CD4-positive, CD25-positive, alpha-beta regulatory T cell (primary cell): ENCODE measurements around the gene MAP3K4. TPM values are rescaled to one million over a fixed set of nuclear protein-coding genes. Genes with fewer than 3 reads are reported as not detected.
A peak's percentile ranks its signal among the peaks of the same experiment; 100 is the strongest.

Experiments used
- ATAC-seq, 2 donors: fragments of 150-1000 bp; cut with Tn5 transposase; one replicate each; pipeline ENCODE4 v1.10.0; 2021; ENCODE audit warnings: low read depth in 2 of 2, moderate number of reproducible peaks in 2 of 2, moderate library complexity in 1 of 2
- DNase-seq, 3 donors: peaks; one replicate each; pipeline versions ENCODE4 v3.0.0 to v3.0.0-alpha.2; 2012 to 2022; ENCODE audit warnings: mixed read lengths in 1 of 3
- H3K27ac ChIP-seq: one replicate; pipeline ENCODE4 v1.7.0; 2013; ENCODE audit warnings: mild to moderate bottlenecking, low read length; ENCODE audit not compliant: insufficient read depth, poor library complexity, severe bottlenecking
- H3K27me3 ChIP-seq: one replicate; pipeline ENCODE4 v1.7.0; 2013; ENCODE audit warnings: low read length; ENCODE audit not compliant: control insufficient read depth, insufficient read depth
- H3K36me3 ChIP-seq: one replicate; pipeline ENCODE4 v1.7.0; 2013; ENCODE audit warnings: mild to moderate bottlenecking, low read length, moderate library complexity; ENCODE audit not compliant: control insufficient read depth, insufficient read depth
- H3K4me1 ChIP-seq: 2 replicates; pipeline ENCODE4 v1.7.0; 2013; ENCODE audit warnings: mild to moderate bottlenecking, low read length; ENCODE audit not compliant: insufficient read depth, control insufficient read depth, poor library complexity, severe bottlenecking
- H3K4me3 ChIP-seq: one replicate; pipeline ENCODE4 v1.7.0; 2013; ENCODE audit warnings: low read depth, mild to moderate bottlenecking, low read length, moderate library complexity
- H3K9me3 ChIP-seq, 2 experiments: 1 replicate in 1 of 2; 2 replicates in 1 of 2; pipeline ENCODE4 v1.7.0; 2013; ENCODE audit warnings: low read length in 2 of 2, mild to moderate bottlenecking in 1 of 2, moderate library complexity in 1 of 2; ENCODE audit not compliant: control insufficient read depth in 2 of 2
- H3K27ac Mint-ChIP-seq, 3 donors: one replicate each; pipeline ENCODE4 v1.8.0; 2020 to 2022; ENCODE audit warnings: mild to moderate bottlenecking in 3 of 3, mixed read lengths in 3 of 3, moderate library complexity in 2 of 3
- H3K27me3 Mint-ChIP-seq: one replicate; pipeline ENCODE4 v1.8.0; 2022; ENCODE audit warnings: mild to moderate bottlenecking, mixed read lengths
- H3K36me3 Mint-ChIP-seq: one replicate; pipeline ENCODE4 v1.8.0; 2020; ENCODE audit warnings: mixed read lengths
- H3K4me1 Mint-ChIP-seq, 4 donors: one replicate each; pipeline ENCODE4 v1.8.0; 2020 to 2022; ENCODE audit warnings: mixed read lengths in 4 of 4, mild to moderate bottlenecking in 1 of 4
- H3K4me3 Mint-ChIP-seq, 4 donors: one replicate each; pipeline ENCODE4 v1.8.0; 2020 to 2022; ENCODE audit warnings: mild to moderate bottlenecking in 4 of 4, mixed read lengths in 4 of 4, moderate library complexity in 3 of 4
- H3K9me3 Mint-ChIP-seq, 7 donors: one replicate each; pipeline ENCODE4 v1.8.0; 2020 to 2022; ENCODE audit warnings: mixed read lengths in 7 of 7, mild to moderate bottlenecking in 3 of 7, moderate library complexity in 2 of 7
- polyA plus RNA-seq, 4 donors: library from polyadenylated mRNA; unstranded; fragments of 300-500 nt; fragmentation: Illumina TruSeq; gene quantifications; one replicate each; pipeline ENCODE4 v1.2.3, GENCODE V29; 2021
- total RNA-seq: library from RNA; stranded (reverse); gene quantifications from one replicate; pipeline ENCODE4 v1.2.3, GENCODE V29; 2022

MAP3K4 gene, protein sequence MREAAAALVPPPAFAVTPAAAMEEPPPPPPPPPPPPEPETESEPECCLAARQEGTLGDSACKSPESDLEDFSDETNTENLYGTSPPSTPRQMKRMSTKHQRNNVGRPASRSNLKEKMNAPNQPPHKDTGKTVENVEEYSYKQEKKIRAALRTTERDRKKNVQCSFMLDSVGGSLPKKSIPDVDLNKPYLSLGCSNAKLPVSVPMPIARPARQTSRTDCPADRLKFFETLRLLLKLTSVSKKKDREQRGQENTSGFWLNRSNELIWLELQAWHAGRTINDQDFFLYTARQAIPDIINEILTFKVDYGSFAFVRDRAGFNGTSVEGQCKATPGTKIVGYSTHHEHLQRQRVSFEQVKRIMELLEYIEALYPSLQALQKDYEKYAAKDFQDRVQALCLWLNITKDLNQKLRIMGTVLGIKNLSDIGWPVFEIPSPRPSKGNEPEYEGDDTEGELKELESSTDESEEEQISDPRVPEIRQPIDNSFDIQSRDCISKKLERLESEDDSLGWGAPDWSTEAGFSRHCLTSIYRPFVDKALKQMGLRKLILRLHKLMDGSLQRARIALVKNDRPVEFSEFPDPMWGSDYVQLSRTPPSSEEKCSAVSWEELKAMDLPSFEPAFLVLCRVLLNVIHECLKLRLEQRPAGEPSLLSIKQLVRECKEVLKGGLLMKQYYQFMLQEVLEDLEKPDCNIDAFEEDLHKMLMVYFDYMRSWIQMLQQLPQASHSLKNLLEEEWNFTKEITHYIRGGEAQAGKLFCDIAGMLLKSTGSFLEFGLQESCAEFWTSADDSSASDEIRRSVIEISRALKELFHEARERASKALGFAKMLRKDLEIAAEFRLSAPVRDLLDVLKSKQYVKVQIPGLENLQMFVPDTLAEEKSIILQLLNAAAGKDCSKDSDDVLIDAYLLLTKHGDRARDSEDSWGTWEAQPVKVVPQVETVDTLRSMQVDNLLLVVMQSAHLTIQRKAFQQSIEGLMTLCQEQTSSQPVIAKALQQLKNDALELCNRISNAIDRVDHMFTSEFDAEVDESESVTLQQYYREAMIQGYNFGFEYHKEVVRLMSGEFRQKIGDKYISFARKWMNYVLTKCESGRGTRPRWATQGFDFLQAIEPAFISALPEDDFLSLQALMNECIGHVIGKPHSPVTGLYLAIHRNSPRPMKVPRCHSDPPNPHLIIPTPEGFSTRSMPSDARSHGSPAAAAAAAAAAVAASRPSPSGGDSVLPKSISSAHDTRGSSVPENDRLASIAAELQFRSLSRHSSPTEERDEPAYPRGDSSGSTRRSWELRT (N-terminal part only)
- total RNA-seq (61.5 TPM), polyA plus RNA-seq (10 to 100 TPM in 3 of 4 donors, 1 to 10 TPM in 1; 7.1 to 16.3 (median 12.0) TPM)

DNA sequence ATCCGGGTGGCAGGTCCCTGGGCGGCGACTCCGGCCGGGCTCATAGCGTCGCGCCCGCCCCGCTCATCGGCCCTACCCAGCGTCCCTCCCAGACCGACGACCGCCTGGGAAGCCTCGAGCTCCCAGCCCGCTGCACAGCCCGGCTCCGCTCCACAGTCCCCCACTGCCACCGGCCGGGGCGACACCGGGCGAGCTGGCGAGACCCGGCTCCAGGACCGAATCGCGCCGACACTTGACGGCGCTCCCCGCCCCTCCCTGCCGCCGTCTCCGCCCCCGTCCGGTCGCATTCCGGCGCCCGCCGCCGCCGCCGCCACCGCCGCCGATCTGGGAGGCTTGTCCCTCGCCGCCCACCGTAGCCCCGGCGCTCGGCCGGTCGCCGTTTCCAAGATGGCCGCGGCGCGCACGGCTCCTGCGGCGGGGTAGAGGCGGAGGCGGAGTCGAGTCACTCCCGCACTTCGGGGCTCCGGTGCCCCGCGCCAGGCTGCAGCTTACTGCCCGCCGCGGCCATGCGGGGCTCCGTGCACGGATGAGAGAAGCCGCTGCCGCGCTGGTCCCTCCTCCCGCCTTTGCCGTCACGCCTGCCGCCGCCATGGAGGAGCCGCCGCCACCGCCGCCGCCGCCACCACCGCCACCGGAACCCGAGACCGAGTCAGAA lies at the start of gene MAP3K4:
TSS of gene MAP3K4 (plus strand) at position 364 of the 655 bp plus-strand sequence. CDS start at position 527, 163 bp downstream.
- no peaks in the 10 kb centered on the region for H3K36me3 ChIP-seq

DNA sequence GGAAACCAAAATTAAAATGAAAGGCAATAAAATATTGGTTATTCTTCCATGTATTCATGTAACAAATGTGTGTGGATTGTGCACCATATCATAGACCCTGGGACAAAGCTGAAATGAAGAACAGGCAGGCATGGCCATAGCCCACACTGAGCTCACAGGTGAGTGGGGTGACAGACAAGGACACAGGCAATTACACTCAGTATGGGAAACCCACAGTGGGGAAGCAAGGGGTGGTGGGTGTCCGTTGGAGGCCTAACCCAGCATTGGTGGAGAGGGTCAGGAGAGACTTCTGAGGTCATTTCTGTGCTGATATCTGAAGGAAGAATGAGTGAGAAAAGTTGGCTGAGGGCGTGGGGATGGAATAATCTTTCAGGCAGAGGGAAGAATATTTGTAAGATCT lies 47.6 kb upstream of the MAP3K4 start:
- no peak for DNase-seq
- no peaks in the 10 kb centered on the region for H3K9me3 Mint-ChIP-seq
- Histone ChIP-seq H3K27ac (no peak overlapping the region), H3K4me3 (no peak overlapping the region), H3K9me3 (no peaks in the 10 kb centered on the region), H3K36me3 (no peaks in the 10 kb centered on the region), H3K4me1 (no peaks in the 10 kb centered on the region), H3K27me3 (peaks cover 6% of the 10 kb centered on the region)
- no peak overlapping the region for H3K27ac Mint-ChIP-seq
- peaks cover 9% of the 10 kb centered on the region for H3K27me3 Mint-ChIP-seq
- no peaks in the 10 kb centered on the region for H3K36me3 Mint-ChIP-seq
- no peaks in the 10 kb centered on the region for H3K4me1 Mint-ChIP-seq
- no peak overlapping the region for H3K4me3 Mint-ChIP-seq
- ATAC-seq: no peak

More for the DNA sequence above, at the start of gene MAP3K4:
- Histone ChIP-seq H3K4me1 (peaks cover 21% of the 10 kb centered on the region), H3K9me3 (peaks cover 0 to 3% of the 10 kb centered on the region in 2 experiments), H3K4me3 (peak within 1 kb of the TSS; percentile 93), H3K27ac (peak within 1 kb of the TSS; percentile 76), H3K27me3 (peaks cover 14% of the 10 kb centered on the region)
- DNase-seq (peak; percentile 72 to 88 (median 83)), ATAC-seq (peak; percentile 76 to 77)
- Mint-ChIP-seq H3K27me3 (peaks cover 33% of the 10 kb centered on the region), H3K9me3 (peaks cover 0 to 3% (median 0%) of the 10 kb centered on the region in 7 donors), H3K27ac (peak within 1 kb of the TSS; percentile 92 to 98 (median 97)), H3K4me3 (peak within 1 kb of the TSS; percentile 90 to 99 (median 96)), H3K36me3 (no peaks in the 10 kb centered on the region), H3K4me1 (peaks cover 8 to 46% (median 36%) of the 10 kb centered on the region in 4 donors)

DNA sequence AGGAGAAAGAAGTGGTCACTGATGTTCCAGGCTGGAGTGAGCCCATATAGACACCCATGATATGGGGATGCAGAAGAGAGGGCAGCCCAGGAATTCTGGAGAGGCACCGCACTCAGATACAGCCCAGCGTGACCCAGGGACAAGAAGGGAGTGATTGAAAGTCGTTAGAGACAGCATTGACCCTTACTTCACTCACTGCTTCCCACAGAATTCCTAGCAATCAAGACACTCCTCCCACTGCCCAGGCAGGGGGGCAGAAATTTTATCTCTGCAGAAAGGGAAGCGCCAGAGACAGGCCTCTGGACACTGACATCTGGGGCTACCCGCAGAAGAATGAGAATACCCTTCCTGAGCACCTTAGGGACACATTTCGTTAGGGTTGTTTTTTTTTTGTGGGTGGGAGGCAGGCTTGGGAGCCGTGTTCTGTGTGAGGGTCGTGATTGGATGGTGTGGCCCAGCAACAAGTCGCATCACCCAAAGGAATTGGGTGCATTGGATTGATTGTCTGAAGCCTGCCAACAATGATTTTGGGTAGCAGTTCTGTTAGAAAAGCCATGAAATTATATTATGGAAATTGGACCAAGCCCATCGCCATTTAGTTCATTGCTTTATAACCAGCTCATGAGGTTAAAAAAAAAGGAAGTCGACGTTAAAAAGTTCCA lies 45.9 kb upstream of the MAP3K4 start:
- Mint-ChIP-seq H3K27me3 (no peaks in the 10 kb centered on the region), H3K9me3 (no peaks in the 10 kb centered on the region), H3K4me1 (no peaks in the 10 kb centered on the region), H3K27ac (no peak overlapping the region), H3K4me3 (no peak overlapping the region), H3K36me3 (no peaks in the 10 kb centered on the region)
- peaks cover 2% of the 10 kb centered on the region for H3K27me3 ChIP-seq
- DNase-seq (no peak), ATAC-seq (no peak)
- H3K4me1 ChIP-seq: no peaks in the 10 kb centered on the region
- no peak overlapping the region for H3K27ac ChIP-seq
- H3K9me3 ChIP-seq: no peaks in the 10 kb centered on the region
- no peak overlapping the region for H3K4me3 ChIP-seq
- H3K36me3 ChIP-seq: no peaks in the 10 kb centered on the region

DNA sequence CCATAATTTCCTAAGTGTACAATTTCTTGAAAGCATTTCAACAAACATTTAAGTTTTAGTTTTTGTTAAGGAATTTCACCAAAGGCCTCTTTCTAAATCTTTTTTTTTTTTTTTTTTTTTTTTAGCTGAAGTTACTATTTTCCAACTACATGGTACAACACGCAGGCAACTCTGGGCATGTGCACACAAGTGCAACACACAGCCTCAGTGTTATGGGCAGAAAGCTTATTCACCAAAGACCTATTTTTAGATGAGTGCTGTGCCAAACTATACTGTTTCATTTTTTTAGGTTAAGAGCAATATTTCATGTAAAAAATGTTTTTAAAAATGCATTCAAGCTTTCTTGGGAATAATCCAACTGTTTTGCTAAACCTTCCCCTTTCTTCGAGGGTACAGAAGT lies 42.0 kb upstream of the MAP3K4 start:
- peaks cover 0 to 2% (median 0%) of the 10 kb centered on the region in 7 donors for H3K9me3 Mint-ChIP-seq
- no peaks in the 10 kb centered on the region for H3K9me3 ChIP-seq
- H3K4me3 ChIP-seq: no peak overlapping the region
- no peaks in the 10 kb centered on the region for H3K27me3 ChIP-seq
- ATAC-seq (no peak), DNase-seq (no peak)
- H3K4me1 Mint-ChIP-seq: no peaks in the 10 kb centered on the region
- no peaks in the 10 kb centered on the region for H3K36me3 ChIP-seq
- no peak overlapping the region for H3K4me3 Mint-ChIP-seq
- H3K27ac Mint-ChIP-seq: no peak overlapping the region
- peaks cover 15% of the 10 kb centered on the region for H3K27me3 Mint-ChIP-seq
- H3K27ac ChIP-seq: no peak overlapping the region
- no peaks in the 10 kb centered on the region for H3K36me3 Mint-ChIP-seq
- no peaks in the 10 kb centered on the region for H3K4me1 ChIP-seq

DNA sequence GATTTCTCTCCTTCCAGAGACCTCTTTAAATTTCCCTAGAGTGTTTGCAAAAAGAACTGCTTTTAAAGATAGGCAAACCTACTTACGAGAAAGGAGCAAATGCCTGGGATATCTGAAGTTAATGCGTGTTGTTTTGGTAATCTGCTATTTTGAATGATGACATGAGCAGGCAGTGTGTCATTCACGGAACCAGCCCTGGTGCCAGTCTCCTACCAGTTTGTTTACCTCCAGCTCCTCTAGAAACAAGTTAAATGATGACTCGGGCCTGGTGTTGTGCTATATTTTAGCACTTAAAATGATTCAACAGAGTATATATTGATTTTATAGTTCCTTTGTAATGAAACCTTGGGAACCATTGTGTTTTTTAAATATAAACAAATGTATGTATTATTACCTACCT lies 41.1 kb upstream of the MAP3K4 start:
- H3K27ac Mint-ChIP-seq: no peak overlapping the region
- DNase-seq (no peak), ATAC-seq (no peak)
- H3K36me3 ChIP-seq: no peaks in the 10 kb centered on the region
- no peak overlapping the region for H3K4me3 Mint-ChIP-seq
- H3K9me3 Mint-ChIP-seq: peaks cover 0 to 2% (median 0%) of the 10 kb centered on the region in 7 donors
- no peak overlapping the region for H3K27ac ChIP-seq
- H3K27me3 ChIP-seq: no peaks in the 10 kb centered on the region
- H3K4me1 ChIP-seq: no peaks in the 10 kb centered on the region
- H3K36me3 Mint-ChIP-seq: no peaks in the 10 kb centered on the region
- H3K4me3 ChIP-seq: no peak overlapping the region
- no peaks in the 10 kb centered on the region for H3K9me3 ChIP-seq
- peaks cover 15% of the 10 kb centered on the region for H3K27me3 Mint-ChIP-seq
- no peaks in the 10 kb centered on the region for H3K4me1 Mint-ChIP-seq

DNA sequence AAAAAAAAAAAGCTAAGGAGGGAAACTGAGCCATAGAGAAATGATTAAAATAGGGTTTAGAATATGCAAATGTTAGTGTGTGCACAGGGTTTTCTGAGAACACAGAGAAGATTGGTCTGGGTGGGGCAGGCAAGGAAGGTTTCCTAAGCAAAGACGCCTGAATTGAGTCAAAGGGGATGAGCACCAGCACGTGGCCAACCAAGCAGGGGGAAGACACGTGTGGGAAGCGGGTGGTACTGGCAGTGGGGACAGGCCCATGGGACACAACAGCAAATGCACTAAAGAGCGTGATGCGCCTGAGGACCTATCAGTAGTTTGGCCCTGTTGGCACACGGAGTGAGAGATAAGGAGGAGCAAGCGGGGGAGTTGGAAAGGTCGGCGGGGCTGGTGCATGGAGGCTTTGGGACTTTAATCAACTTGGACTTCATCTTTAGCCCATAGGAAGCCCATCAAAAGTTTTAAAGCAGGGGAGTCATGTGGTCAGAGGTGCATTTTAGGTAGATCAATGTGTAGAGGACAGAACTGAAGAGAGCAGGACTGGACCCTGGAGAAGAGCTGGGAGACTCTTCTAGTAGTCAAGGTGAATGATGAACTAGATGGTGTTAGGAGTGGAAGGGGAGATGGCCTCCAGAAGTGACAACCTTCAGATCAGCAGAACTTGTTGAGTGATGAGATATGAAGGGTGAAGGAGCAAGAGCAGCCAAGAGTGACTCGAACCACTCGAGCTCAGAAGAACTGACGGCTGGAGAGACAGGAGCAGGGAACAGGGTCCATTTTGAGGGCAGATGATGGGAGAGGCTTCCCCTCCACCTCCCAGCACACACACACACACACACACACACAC lies 40.2 kb upstream of the MAP3K4 start:
- Histone ChIP-seq H3K4me3 (no peak overlapping the region), H3K27ac (no peak overlapping the region), H3K4me1 (no peaks in the 10 kb centered on the region), H3K27me3 (no peaks in the 10 kb centered on the region), H3K36me3 (no peaks in the 10 kb centered on the region), H3K9me3 (no peaks in the 10 kb centered on the region)
- Mint-ChIP-seq H3K27ac (no peak overlapping the region), H3K27me3 (peaks cover 15% of the 10 kb centered on the region), H3K4me3 (no peak overlapping the region), H3K4me1 (no peaks in the 10 kb centered on the region), H3K36me3 (no peaks in the 10 kb centered on the region), H3K9me3 (peaks cover 0 to 2% (median 0%) of the 10 kb centered on the region in 7 donors)
- DNase-seq (no peak), ATAC-seq (no peak)
